IMR-90 (cell line): ENCODE data around the gene ZSCAN5C.

Experiments
- BHLHE40 ChIP-seq: fragments of 150-350 bp; IDR thresholded peaks from 2 replicates; pipeline ENCODE4 v1.6.1; 2016; ENCODE audit warnings: mild to moderate bottlenecking, low read depth, low read length
- CEBPB ChIP-seq: IDR thresholded peaks from 2 replicates; pipeline ENCODE4 v1.6.1; 2012; ENCODE audit warnings: low read depth, low read length, improper control_type of control experiment
- CHD1 ChIP-seq: IDR thresholded peaks from 2 replicates; pipeline ENCODE4 v1.6.1; 2012; ENCODE audit warnings: low read depth, low read length, improper control_type of control experiment
- CTCF ChIP-seq: conservative IDR thresholded peaks from 2 replicates; pipeline ENCODE4 v1.5.1; 2012; ENCODE audit warnings: mild to moderate bottlenecking, low read depth, low read length, improper control_type of control experiment
- ELK1 ChIP-seq: fragments of 150-350 bp; IDR thresholded peaks from 2 replicates; pipeline ENCODE4 v1.6.1; 2016; ENCODE audit warnings: low read depth, mild to moderate bottlenecking, low read length, moderate library complexity, borderline replicate concordance
- FOS ChIP-seq: fragments of 150-350 bp; IDR thresholded peaks from 2 replicates; pipeline ENCODE4 v1.6.1; 2016; ENCODE audit warnings: low read depth, low read length
- MAZ ChIP-seq: IDR thresholded peaks from 2 replicates; pipeline ENCODE4 v1.6.1; 2012; ENCODE audit warnings: low read depth, mild to moderate bottlenecking, low read length, improper control_type of control experiment, moderate library complexity, borderline replicate concordance
- MXI1 ChIP-seq: IDR thresholded peaks from 2 replicates; pipeline ENCODE4 v1.6.1; 2012; ENCODE audit warnings: low read depth, mild to moderate bottlenecking, low read length, moderate library complexity, borderline replicate concordance
- NFE2L2 ChIP-seq: fragments of 150-350 bp; IDR thresholded peaks from 2 replicates; pipeline ENCODE4 v1.6.1; 2016; ENCODE audit warnings: low read depth, mild to moderate bottlenecking, low read length
- POLR2A ChIP-seq: IDR thresholded peaks from 2 replicates; pipeline ENCODE4 v1.6.1; 2012; ENCODE audit warnings: mild to moderate bottlenecking, low read depth, low read length
- RAD21 ChIP-seq: IDR thresholded peaks from 2 replicates; pipeline ENCODE4 v1.6.1; 2012; ENCODE audit warnings: low read length, improper control_type of control experiment
- RFX5 ChIP-seq: IDR thresholded peaks from 2 replicates; pipeline ENCODE4 v1.8.0; 2012; ENCODE audit warnings: low read depth, mild to moderate bottlenecking, low read length, moderate library complexity
- SMC3 ChIP-seq: fragments of 150-350 bp; IDR thresholded peaks from 2 replicates; pipeline ENCODE4 v1.6.1; 2016; ENCODE audit warnings: low read depth, mild to moderate bottlenecking, antibody characterized with exemption, low read length, moderate library complexity
- USF2 ChIP-seq: fragments of 150-350 bp; IDR thresholded peaks from 2 replicates; pipeline ENCODE4 v1.6.1; 2017; ENCODE audit warnings: mild to moderate bottlenecking, antibody characterized with exemption, low read length, low read depth

GRCh38 chr19:56223481-56223880 lies 21.4 kb downstream of the ZSCAN5C start:
- TF ChIP-seq CTCF (no peak), POLR2A (no peak), RAD21 (no peak), RFX5 (no peak), SMC3 (no peak), MAZ (no peak), ELK1 (no peak), BHLHE40 (no peak), CEBPB (no peak), USF2 (no peak), NFE2L2 (no peak), CHD1 (no peak), FOS (no peak), MXI1 (no peak)
